Esophagus muscularis mucosa (tissue), 3 donors: ENCODE data around the gene PPEF1.

ENCODE experiments used
- CTCF ChIP-seq, 3 experiments: fragments of 200-600 bp in 2 of 3; fragments of 450-650 bp in 1 of 3; sonication (generic) in 2 of 3; IDR thresholded peaks; one replicate each; pipeline ENCODE4 v1.5.1; 2017 to 2019; ENCODE audit warnings: antibody characterized with exemption in 3 of 3, mild to moderate bottlenecking in 2 of 3, moderate library complexity in 1 of 3
- POLR2AphosphoS5 ChIP-seq, 2 donors: sonication (generic); formaldehyde crosslinking; IDR thresholded peaks; one replicate each; pipeline ENCODE4 v1.6.1; 2017; ENCODE audit warnings: antibody characterized with exemption in 2 of 2

- TF ChIP-seq CTCF (IDR thresholded peaks at IDR 0.05) (no peak), POLR2AphosphoS5 (IDR thresholded peaks at IDR 0.05) (no peak)
Measured at GRCh38 chrX:18792828-18793227, 85.4 kb downstream of the PPEF1 start.
